H1 (cell line): ENCODE measurements around the gene MFAP5. TPM values are rescaled to one million over a fixed set of nuclear protein-coding genes. Genes with fewer than 3 reads are reported as not detected.

Experiments
- EGR1 ChIP-seq: IDR thresholded peaks from 2 replicates; pipeline ENCODE4 v1.6.1; 2011; ENCODE audit warnings: low read depth, low read length, borderline replicate concordance
- JUN ChIP-seq: IDR thresholded peaks from 2 replicates; pipeline ENCODE4 v1.6.1; 2011; ENCODE audit warnings: low read depth, mild to moderate bottlenecking, improper control_type of control experiment, low read length
- JUND ChIP-seq: IDR thresholded peaks from 2 replicates; pipeline ENCODE4 v1.6.1; 2011; ENCODE audit warnings: mild to moderate bottlenecking, improper control_type of control experiment, low read length
- KDM5A ChIP-seq: fragments of 200-600 bp; IDR thresholded peaks from 2 replicates; pipeline ENCODE4 v1.7.1; 2012; ENCODE audit warnings: mild to moderate bottlenecking, low read length, inconsistent platforms, mixed read lengths
- SP1 ChIP-seq: IDR thresholded peaks from 2 replicates; pipeline ENCODE4 v1.6.1; 2011; ENCODE audit warnings: low read depth, low read length
- polyA plus RNA-seq, 7 experiments: library from polyadenylated mRNA; depleted of rRNA in 3 of 7; stranded (reverse) in 5 of 7; unstranded in 2 of 7; fragments of >200 nt in 5 of 7; fragments of 200-250 nt in 2 of 7; gene quantifications; 1 replicate in 5 of 7; 2 replicates in 1 of 7; 4 replicates in 1 of 7; pipeline versions ENCODE4 v1.2.1 to v1.2.3, GENCODE V29; 2011 to 2013; ENCODE audit warnings: missing spikeins in 2 of 7, mixed read lengths in 2 of 7
- total RNA-seq: library from RNA; stranded (reverse); fragmentation: NEBNext Ultra II Directional; extraction: Animal tissue kit (Norgen Biotek cat#: 25700); gene quantifications from 2 replicates; pipeline ENCODE4 v1.2.1, GENCODE V29; 2021
- TF ChIP-seq, protein P1 (sequence below): fragments of 300-600 bp; sonication (generic); IDR thresholded peaks from 2 replicates; pipeline ENCODE4 v1.7.1; 2012; ENCODE audit warnings: low read length, moderate library complexity, mild to moderate bottlenecking, inconsistent platforms; ENCODE audit not compliant: insufficient replicate concordance
- TF ChIP-seq, protein P2 (sequence below), 3 experiments: IDR thresholded peaks; 1 replicate in 2 of 3; 2 replicates in 1 of 3; pipeline versions ENCODE4 v1.5.1 to v1.6.1; 2011; ENCODE audit warnings: low read length in 3 of 3, mild to moderate bottlenecking in 3 of 3, inconsistent platforms in 2 of 3, low read depth in 1 of 3, moderate library complexity in 1 of 3; ENCODE audit not compliant: insufficient read depth in 1 of 3; ENCODE audit errors: control extremely low read depth in 1 of 3
- TF ChIP-seq, protein P3 (sequence below): IDR thresholded peaks from 2 replicates; pipeline ENCODE4 v1.6.1; 2011; ENCODE audit warnings: low read length, improper control_type of control experiment

MFAP5 gene
- total and polyA plus RNA-seq, 2 of the 8 experiments (the other 6 are each of a cell fraction or from before 2014, with no cell fraction given) = 0.60 to 0.86 TPM

DNA sequence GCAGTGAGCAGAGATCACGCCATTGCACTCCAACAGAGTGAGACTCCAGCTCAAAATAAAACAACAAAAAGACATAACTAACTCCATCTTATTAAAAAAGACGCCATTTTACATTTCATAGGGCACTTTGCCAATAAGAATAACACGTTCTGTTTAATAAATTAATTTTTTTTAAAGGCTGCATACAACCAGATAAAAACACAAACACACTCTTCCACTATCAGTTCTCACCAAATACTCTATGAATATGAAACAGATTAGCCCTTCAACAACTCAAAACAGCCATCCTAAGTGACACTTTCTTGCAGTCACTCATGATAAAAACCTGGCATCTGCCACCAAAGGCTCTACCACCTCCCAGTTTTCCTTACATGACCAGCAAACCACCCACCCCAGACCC, 66.1 kb downstream of the MFAP5 start (continued):
- TF ChIP-seq, protein P1, sequence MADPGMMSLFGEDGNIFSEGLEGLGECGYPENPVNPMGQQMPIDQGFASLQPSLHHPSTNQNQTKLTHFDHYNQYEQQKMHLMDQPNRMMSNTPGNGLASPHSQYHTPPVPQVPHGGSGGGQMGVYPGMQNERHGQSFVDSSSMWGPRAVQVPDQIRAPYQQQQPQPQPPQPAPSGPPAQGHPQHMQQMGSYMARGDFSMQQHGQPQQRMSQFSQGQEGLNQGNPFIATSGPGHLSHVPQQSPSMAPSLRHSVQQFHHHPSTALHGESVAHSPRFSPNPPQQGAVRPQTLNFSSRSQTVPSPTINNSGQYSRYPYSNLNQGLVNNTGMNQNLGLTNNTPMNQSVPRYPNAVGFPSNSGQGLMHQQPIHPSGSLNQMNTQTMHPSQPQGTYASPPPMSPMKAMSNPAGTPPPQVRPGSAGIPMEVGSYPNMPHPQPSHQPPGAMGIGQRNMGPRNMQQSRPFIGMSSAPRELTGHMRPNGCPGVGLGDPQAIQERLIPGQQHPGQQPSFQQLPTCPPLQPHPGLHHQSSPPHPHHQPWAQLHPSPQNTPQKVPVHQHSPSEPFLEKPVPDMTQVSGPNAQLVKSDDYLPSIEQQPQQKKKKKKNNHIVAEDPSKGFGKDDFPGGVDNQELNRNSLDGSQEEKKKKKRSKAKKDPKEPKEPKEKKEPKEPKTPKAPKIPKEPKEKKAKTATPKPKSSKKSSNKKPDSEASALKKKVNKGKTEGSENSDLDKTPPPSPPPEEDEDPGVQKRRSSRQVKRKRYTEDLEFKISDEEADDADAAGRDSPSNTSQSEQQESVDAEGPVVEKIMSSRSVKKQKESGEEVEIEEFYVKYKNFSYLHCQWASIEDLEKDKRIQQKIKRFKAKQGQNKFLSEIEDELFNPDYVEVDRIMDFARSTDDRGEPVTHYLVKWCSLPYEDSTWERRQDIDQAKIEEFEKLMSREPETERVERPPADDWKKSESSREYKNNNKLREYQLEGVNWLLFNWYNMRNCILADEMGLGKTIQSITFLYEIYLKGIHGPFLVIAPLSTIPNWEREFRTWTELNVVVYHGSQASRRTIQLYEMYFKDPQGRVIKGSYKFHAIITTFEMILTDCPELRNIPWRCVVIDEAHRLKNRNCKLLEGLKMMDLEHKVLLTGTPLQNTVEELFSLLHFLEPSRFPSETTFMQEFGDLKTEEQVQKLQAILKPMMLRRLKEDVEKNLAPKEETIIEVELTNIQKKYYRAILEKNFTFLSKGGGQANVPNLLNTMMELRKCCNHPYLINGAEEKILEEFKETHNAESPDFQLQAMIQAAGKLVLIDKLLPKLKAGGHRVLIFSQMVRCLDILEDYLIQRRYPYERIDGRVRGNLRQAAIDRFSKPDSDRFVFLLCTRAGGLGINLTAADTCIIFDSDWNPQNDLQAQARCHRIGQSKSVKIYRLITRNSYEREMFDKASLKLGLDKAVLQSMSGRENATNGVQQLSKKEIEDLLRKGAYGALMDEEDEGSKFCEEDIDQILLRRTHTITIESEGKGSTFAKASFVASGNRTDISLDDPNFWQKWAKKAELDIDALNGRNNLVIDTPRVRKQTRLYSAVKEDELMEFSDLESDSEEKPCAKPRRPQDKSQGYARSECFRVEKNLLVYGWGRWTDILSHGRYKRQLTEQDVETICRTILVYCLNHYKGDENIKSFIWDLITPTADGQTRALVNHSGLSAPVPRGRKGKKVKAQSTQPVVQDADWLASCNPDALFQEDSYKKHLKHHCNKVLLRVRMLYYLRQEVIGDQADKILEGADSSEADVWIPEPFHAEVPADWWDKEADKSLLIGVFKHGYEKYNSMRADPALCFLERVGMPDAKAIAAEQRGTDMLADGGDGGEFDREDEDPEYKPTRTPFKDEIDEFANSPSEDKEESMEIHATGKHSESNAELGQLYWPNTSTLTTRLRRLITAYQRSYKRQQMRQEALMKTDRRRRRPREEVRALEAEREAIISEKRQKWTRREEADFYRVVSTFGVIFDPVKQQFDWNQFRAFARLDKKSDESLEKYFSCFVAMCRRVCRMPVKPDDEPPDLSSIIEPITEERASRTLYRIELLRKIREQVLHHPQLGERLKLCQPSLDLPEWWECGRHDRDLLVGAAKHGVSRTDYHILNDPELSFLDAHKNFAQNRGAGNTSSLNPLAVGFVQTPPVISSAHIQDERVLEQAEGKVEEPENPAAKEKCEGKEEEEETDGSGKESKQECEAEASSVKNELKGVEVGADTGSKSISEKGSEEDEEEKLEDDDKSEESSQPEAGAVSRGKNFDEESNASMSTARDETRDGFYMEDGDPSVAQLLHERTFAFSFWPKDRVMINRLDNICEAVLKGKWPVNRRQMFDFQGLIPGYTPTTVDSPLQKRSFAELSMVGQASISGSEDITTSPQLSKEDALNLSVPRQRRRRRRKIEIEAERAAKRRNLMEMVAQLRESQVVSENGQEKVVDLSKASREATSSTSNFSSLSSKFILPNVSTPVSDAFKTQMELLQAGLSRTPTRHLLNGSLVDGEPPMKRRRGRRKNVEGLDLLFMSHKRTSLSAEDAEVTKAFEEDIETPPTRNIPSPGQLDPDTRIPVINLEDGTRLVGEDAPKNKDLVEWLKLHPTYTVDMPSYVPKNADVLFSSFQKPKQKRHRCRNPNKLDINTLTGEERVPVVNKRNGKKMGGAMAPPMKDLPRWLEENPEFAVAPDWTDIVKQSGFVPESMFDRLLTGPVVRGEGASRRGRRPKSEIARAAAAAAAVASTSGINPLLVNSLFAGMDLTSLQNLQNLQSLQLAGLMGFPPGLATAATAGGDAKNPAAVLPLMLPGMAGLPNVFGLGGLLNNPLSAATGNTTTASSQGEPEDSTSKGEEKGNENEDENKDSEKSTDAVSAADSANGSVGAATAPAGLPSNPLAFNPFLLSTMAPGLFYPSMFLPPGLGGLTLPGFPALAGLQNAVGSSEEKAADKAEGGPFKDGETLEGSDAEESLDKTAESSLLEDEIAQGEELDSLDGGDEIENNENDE = no peak
- TF ChIP-seq EGR1 (no peak), SP1 (no peak), JUN (no peak), JUND (no peak), KDM5A (no peak)
- TF ChIP-seq, protein P2, sequence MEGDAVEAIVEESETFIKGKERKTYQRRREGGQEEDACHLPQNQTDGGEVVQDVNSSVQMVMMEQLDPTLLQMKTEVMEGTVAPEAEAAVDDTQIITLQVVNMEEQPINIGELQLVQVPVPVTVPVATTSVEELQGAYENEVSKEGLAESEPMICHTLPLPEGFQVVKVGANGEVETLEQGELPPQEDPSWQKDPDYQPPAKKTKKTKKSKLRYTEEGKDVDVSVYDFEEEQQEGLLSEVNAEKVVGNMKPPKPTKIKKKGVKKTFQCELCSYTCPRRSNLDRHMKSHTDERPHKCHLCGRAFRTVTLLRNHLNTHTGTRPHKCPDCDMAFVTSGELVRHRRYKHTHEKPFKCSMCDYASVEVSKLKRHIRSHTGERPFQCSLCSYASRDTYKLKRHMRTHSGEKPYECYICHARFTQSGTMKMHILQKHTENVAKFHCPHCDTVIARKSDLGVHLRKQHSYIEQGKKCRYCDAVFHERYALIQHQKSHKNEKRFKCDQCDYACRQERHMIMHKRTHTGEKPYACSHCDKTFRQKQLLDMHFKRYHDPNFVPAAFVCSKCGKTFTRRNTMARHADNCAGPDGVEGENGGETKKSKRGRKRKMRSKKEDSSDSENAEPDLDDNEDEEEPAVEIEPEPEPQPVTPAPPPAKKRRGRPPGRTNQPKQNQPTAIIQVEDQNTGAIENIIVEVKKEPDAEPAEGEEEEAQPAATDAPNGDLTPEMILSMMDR (IDR thresholded peaks at IDR 0.05; ENCODE audit: control extremely low read depth in 1 of 3, insufficient read depth in 1 of 3, low read depth in 1 of 3, low read length in 3 of 3) = no peak
- TF ChIP-seq, protein P3, sequence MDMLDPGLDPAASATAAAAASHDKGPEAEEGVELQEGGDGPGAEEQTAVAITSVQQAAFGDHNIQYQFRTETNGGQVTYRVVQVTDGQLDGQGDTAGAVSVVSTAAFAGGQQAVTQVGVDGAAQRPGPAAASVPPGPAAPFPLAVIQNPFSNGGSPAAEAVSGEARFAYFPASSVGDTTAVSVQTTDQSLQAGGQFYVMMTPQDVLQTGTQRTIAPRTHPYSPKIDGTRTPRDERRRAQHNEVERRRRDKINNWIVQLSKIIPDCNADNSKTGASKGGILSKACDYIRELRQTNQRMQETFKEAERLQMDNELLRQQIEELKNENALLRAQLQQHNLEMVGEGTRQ = no peak
